RKO (cell line): ENCODE data around the gene ZNF398.
A peak's percentile ranks its signal among the peaks of the same experiment; 100 is the strongest.
"Not testable (repeated sequence)": the region's sequence is repeated elsewhere in the genome, so short reads cannot be mapped to it uniquely, and the experiment has no call there.

ENCODE experiments used
- DNase-seq: peaks from one replicate; pipeline ENCODE4 v3.0.0-alpha.2; 2016; ENCODE audit warnings: low spot score

The ZNF398 gene, protein sequence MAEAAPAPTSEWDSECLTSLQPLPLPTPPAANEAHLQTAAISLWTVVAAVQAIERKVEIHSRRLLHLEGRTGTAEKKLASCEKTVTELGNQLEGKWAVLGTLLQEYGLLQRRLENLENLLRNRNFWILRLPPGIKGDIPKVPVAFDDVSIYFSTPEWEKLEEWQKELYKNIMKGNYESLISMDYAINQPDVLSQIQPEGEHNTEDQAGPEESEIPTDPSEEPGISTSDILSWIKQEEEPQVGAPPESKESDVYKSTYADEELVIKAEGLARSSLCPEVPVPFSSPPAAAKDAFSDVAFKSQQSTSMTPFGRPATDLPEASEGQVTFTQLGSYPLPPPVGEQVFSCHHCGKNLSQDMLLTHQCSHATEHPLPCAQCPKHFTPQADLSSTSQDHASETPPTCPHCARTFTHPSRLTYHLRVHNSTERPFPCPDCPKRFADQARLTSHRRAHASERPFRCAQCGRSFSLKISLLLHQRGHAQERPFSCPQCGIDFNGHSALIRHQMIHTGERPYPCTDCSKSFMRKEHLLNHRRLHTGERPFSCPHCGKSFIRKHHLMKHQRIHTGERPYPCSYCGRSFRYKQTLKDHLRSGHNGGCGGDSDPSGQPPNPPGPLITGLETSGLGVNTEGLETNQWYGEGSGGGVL

DNA sequence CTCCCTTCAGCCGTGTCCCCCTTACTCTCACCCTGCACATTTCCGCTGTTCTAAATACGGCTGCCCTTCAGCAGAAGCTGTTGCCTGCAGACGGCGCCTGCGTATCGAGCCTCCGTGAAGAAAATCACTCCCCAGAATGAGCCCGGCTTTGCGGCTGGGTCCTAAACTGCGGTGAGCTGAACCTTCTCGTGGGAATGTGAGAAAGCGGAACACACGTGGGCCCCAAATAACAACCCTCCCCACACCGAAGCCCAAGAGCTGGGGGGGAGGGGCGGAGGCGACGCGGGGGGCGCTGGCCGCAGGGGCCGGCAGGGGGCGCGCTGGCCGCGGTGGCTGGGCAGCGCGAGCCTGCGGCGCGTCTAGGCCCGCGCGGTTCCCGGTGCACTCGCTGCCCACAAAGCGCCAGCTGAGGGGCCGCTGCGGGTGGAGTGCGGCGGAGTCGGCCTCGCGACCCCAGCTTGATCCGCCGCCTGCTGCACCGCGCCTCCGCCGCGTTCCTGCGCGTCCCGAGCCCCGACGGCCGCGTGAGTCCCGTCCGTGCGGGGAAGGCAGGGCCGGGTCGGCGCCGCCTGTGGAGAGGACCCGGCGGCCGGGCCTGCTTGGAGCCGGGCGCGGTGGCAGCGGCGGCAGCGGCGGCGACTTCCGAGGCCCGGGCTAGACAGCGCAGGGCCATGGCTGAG, at the start of gene ZNF398:
ZNF398 (plus strand) TSS at position 382 of the 680 bp plus-strand sequence; CDS start at position 672, 290 bp downstream.
- DNase-seq, result peak; percentile 88

DNA sequence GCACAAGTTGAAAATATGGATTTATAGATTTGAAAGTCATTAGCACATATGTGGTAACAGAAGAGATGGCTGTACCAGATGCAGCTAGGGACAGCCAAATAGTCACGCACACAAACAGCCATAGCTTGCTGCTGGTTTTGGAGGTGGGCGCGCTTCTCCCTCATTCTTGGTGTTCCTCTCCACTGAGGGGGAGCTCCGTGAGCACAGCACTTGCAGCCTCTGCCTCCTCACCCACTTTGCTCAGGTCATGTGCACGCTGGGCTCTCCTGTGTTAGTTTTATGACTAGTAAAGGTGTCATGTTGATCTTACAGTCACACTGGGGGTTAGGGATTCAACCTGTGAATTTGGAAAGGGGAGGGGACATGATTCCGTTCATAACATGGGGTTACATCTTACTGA, 48.2 kb upstream of the ZNF398 start:
- DNase-seq, result no peak

DNA sequence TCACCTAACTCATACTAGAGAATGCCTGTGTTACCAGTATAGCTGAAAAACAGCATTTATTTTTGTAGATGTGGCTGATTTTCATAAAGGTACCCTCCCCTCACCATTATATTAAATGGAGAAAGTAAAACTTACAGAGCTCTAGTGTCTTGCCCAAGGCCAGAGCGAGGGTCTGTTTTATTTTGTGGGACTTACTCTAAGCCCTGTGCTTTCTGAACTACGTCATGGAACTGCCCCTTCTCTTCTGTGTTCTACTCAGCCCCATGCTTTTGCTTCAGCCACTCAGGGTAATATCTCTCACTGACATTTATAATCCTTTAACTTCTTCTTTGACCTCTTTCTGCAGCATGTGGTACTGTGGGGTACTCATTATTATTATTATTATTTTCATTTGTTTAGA, 46.4 kb upstream of the ZNF398 start:
- no peak for DNase-seq

DNA sequence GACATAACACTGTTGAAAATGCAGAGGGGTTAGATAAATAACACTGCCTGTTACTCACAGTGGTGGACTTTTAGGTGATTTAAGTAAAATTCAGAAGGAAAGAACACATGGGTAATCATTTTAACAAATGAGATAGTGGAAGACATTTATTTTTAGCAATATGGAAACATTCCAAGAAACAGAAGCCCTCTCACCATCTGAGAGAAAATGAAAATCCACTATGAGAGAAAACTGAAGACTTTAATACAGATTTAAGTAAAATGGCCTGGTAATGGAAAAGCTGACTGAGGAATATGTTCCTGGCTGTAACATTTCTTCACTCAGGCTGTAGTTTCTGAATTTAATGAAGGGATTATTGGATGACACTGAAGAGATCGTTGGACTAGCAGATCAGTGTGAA, 44.6 kb upstream of the ZNF398 start:
- DNase-seq, result no peak

DNA sequence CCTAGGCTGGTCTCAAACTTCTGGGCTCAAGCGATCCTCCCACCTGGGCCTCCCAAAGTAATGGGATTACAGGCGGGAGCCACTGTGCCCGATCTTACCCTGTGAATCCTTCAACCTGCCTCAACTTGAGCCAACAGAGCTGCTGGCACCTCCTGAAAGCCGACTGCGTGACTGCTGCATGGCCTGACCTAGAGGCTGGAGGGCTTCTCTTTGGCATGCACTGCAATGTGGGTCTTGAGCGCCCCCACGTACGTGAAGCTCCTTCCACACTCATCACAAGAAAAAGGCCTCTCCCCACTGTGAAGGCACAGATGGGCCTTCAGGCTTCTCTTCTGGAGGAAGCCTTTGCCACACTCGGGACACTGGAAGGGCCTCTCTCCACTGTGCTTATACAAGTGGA, 43.8 kb upstream of the ZNF398 start:
- DNase-seq, result no peak

DNA sequence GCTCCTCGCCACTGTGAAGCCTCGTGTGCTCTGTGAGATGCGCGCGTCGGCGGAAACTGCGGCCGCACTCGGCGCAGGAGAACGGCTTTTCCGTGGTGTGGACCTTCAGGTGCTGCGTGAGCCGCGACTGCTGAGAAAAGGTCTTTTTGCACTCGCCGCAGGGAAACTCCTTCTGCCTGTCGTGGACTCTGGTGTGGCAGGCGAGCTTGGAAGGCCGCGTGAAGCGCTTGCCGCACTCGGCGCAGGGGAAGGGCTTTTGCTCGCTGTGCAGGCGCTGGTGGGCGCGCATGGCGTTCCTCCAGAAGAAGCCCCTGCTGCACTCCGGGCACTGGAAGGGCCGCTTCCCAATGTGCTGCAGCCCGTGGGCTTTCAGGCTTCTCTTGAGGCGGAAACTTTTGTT, 43.0 kb upstream of the ZNF398 start:
- DNase-seq, result no peak

DNA sequence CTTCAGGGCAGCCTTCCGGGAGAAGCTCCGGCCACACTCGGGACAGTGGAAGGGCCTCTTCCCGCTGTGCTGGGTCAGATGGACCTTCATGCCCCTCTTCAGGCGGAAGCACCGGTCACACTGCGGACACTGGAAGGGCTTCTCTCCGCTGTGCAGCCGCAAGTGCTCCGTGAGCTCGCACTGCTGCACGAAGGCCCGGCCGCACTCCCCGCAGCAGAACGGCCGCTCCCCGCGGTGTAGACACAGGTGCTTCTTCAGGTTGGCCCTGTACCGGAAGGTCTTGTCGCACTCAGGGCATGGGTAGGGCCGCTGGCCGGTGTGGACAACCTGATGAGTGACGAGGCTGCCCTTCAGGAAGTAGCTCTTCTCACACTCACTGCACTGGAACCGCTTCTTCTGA, 42.5 kb upstream of the ZNF398 start:
- no peak for DNase-seq

DNA sequence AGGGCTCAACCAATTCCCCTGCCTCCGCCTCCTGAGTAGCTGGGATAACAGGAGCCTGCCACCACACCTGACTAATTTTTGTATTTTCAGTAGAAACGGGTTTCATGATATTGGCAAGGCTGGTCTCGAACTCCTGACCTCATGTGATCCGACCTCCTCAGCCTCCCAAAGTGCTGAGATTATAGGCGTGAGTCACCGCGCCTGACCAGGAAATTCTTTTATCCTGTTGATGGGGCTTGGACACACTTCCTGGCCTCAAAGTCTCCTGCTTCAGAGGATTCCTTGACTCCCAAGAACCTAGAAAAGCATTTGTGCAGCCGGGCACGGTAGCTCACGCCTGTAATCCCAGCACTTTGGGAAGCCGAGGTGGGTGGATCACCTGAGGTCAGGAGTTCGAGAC, 37.3 kb upstream of the ZNF398 start:
- DNase-seq, result peak; percentile 23

DNA sequence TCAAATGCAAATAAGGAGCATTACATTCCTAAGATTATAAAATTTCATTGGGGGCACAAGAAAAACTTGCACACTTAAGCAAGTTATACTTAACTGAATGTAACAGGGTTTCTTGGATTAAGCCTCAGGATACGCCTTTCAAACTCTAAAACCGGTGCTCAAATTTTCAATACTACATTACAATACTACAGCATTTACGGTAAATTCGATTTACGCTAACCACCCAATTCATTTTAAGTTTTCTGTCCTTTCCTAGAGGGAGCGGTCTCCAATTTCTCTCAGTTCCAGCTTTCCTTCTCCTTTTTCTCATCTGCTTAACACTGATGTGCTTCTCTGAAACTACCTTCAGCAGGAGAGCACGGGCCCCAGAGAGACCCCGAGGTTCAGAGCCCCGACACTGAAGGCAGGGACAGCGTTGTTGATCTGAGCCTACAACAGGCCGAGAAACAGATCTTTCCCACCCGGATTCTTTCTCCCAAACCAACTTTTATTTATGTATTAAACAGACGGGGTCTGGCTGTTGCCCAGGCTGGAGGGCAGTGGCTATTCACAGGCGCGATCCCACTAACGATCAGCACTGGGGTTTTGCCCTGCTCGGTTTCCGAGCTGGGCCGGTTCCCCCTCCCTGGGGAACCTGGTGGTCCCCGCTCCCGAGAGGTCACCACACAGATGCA, 21.9 kb upstream of the ZNF398 start:
- DNase-seq, result peak; percentile 63

DNA sequence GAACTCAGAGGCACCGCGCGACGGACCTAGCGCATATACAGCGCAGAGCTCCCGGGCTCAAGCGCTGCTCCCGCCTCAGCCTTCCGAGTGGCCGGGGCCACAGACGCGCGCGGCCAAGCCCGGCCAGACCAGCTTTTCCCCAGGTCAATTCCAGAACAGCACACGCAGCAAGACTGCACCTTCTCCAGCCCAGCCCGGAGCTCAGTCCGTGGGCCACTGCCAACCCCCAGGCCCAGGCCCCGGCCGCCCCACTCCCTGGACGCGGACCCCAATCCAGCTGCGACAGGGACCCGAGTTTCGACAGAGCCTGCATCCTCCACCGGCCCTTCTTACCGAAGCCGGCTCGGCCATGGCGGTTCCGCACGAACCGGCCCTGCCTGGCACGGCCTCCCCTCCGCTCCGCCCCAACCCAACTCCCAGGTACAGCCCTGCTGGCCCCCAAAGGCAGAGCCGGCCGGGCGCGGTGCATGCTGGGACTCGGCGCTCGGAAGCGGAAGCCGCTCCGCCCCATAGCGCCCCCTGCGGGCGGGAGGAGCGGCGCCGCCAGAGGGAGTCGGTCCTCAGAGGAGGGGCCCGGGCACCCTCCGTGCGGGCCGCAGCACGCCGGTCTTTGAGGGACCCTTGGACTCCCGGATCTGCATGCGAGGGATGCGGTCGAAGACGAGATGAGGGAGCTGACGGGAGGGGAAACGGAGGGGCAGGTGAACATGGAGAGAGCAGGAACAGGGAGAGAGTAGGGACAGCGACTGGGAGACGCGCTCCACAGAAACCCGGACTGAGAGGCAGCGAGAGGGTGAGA, 21.2 kb upstream of the ZNF398 start, which contains the start of gene ZNF425:
ZNF425 (minus strand) TSS at position 462 of the 799 bp plus-strand sequence; CDS start at position 351, 111 bp downstream.
- peak; percentile 93 for DNase-seq

DNA sequence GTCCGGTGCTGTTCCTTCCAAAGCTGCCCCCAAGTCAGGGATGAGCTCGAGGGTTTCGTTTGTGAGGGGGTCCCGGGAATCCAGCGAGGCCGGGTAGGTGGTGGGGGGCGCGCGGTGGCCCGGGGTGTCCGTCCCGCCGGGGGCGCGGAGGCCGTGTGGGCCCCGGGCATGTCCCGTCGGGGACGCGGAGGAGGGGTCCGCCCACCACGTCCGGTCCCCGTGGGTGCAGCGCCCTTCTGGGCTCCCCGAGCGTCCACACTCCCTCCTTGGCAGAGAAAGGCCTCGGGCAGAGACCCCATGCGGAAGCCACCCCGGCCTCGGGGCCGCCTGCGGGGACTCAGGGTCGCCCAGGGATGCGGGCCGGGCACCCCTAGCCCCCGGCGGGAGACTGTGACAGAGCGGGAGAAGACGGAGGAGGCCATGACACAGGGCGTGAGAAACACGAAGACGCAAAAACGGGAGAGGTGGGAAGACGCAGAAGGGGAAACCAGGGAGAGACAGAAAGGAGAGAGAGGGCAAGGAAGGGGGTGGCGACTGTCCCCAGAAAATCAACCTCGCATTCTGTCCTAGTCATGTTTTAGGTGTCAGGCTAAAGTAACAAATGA, 20.5 kb upstream of the ZNF398 start:
- peak; percentile 73 for DNase-seq

DNA sequence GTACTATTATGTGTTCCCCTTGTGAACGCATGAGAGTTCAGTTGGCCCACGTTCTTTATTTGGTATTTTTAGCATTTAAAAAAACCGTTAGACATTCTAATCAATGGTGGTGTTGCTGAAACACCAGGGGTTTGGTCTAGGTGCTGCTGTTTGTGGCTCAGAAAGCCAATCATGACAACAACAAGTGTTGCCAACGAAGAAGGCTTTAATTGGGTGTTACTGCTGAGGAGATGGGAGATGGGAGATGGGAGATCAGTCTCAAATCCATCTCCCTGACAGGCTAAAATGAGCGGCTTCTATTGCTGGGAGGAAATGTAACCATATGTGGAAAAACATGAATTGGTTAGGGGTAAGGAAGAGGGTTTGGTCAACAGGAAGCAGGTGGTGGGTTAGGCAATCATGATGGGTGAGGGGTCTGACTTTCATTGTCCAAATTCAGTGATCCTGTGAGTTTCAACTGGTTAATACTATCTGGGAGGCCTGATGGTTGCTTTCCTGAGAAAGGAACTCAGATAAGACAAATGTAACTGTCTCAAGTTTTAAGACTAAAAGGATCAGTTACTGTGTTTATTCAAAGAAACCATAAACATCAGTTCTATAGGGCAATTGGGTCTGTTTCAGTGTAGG, 16.6 kb upstream of the ZNF398 start:
- no peak for DNase-seq

DNA sequence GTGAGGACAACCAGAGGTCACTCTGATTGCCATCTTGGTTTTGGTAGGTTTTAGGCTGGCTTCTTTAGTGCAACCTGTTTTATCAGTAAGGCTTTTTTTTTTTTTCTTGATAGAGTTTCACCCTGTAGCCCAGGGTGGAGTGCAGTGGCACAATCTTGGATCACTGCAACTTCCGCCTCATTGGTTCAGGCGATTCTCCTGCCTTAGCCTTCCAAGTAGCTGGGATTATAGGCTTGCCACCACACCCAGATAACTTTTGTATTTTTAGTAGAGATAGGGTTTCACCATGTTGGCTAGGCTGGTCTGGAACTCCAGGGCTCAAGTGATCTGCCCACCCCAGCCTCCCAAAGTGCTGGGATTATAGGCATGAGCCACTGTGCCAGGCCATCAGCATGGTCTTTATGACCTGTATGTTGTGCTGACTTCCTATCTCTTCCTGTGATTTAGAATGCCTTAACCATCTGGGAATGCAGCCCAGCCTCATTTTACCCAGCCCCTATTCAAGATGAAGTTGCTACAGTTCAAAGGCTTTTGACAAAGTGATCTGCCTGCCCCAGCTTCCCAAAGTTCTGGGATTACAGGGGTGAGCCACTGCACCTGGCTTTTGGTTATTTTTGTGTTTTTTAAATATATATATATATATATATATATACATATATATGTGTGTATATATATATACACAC, 14.1 kb upstream of the ZNF398 start:
- DNase-seq, result no peak

DNA sequence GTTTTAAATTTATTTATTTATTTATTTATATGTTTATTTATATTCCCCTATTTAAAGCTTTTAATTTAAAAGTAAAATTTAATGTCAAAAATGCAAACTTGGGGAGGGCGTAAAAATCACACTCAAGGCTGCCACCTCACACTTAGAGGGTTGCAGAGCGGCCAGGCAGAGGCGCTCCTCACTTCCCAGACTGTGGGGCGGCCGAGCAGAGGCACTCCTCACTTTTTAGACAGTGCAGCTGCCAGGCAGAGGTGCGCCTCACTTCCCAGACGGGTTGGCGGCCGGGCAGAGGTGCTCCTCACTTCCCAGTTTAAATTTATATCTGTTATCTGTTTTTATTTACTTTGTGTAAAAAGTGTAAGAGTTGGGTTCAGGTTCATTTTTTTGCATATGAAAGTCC, 11.1 kb upstream of the ZNF398 start:
- DNase-seq, result no peak

DNA sequence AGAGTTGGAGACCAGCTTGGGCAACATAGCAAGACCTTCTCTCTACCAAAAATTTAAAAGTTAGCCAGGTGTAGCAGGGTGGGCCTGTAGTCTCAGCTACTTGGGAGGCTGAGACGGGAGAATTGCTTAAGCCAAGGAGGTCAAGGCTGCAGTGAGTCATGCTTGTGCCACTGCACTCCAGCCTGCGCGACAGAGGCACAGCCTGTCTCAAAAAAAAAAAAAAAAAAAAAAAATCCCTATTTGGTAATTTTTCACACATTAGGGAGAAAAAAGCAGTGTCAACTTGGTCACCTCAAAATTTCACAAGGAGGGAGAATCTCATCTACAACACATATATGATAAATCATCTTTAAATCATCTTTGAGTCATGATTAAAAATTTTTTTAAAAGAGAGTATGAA, 6.4 kb upstream of the ZNF398 start:
- no peak for DNase-seq

DNA sequence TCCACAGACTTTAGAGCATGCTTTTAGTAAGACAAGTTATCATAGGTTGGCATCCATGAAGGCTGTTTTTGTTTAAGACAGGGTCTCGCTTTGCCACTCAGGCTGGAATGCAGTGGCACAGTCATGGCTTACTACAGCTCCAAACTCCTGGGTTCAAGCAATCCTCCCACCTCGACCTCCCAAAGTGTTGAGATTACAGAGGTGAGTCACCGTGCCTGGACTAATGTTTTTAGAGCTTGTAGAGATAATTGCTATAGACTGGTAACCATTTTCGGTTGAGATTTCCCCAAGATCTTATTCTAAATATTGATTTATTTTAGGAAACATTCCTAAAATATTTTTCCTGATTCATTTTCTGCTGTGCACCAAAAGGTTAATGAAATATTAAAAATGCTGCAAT, 5.4 kb upstream of the ZNF398 start:
- no peak for DNase-seq

DNA sequence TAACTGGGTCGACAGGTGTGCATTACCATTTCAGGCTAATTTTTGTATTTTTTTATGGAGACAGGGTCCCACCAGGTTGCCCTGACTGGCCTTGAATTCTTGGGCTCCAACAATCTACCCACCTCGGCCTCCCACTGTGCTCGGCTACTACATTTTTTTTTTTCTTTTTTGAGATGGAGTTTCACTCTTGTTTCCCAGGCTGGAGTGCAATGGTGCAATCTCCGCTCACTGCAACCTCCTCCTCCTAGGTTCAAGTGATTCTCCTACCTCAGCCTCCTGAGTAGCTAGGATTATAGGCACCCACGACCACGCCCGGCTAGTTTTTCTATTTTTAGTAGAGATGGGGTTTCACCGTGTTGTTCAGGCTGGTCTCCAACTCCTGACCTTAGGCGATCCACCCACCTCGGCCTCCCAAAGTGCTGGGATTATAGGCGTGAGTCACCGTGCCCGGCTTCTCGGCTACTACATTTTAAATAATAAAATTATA, 2.8 kb upstream of the ZNF398 start:
- DNase-seq, result not testable (repeated sequence)

DNA sequence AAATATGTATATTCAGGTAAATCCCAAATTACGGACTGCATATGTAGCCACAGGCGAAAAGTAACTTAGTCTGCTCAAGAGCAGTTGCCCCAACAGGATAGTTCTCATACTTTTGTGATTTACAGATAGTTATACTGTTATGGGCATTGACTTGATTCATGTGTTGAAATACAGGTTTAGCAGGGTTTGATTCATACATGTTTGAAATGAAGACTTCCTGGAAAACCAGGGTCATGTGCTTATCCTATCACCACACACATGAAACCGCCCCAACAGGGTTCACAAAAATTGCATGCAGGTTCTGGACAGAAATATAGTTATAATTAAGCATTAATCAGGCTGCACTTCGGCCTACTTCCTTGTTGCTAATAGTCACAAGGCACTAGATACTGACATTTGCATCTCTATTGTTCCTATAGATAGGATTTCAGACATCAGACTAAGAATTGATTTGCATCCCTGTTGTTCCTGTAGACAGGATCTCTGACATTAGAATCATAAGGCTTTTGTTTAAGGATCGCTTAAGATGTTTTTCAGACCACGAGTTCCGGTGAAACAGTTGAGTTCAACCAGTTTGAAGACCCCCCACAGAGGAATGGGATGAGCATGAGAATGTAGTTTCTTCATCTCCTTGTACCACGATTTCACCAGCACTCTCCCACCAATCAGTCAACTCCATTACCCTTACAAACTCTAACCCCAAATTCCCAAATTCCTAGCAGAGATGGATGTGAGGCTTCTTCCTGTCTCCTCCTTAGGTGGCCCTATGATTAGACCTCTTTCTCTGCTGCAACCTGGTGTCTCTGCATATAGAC, 2.0 kb upstream of the ZNF398 start:
- no peak for DNase-seq
